HepG2 (cell line): ENCODE results near the gene RAB30. TPM values are rescaled to one million over a fixed set of nuclear protein-coding genes. Genes with fewer than 3 reads are reported as not detected.

Experiments used
- BORCS8-MEF2B ChIP-seq: sonication (generic); formaldehyde crosslinking; IDR thresholded peaks from 2 replicates; pipeline ENCODE4 v1.8.0; 2022; ENCODE audit warnings: mild to moderate bottlenecking, missing genetic modification reagents
- JDP2 ChIP-seq: sonication (generic); formaldehyde crosslinking; IDR thresholded peaks from 2 replicates; pipeline ENCODE4 v1.8.1; 2022; ENCODE audit warnings: missing genetic modification reagents, borderline replicate concordance
- KLF9 ChIP-seq: IDR thresholded peaks from 2 replicates; pipeline ENCODE4 v1.6.1; 2016; ENCODE audit warnings: low read depth
- MXD4 ChIP-seq: IDR thresholded peaks from 2 replicates; pipeline ENCODE4 v1.6.1; 2016; ENCODE audit warnings: mild to moderate bottlenecking, missing biosample characterization, missing genetic modification reagents
- NONO ChIP-seq, 2 experiments: fragments of 450-650 bp in 1 of 2; sonication (generic) in 1 of 2; formaldehyde crosslinking in 1 of 2; IDR thresholded peaks in 1 of 2; conservative IDR thresholded peaks in 1 of 2; 2 replicates each; pipeline versions ENCODE4 v1.6.1 to v1.8.0; 2017 to 2022; ENCODE audit warnings: mild to moderate bottlenecking in 1 of 2, missing genetic modification reagents in 1 of 2, moderate library complexity in 1 of 2
- PHF8 ChIP-seq: sonication (generic); formaldehyde crosslinking; IDR thresholded peaks from 2 replicates; pipeline ENCODE4 v1.5.0; 2020; ENCODE audit warnings: missing genetic modification reagents
- POLR2A ChIP-seq, 2 experiments: IDR thresholded peaks; 2 replicates each; pipeline ENCODE4 v1.6.1; 2011; ENCODE audit warnings: low read depth in 2 of 2, low read length in 2 of 2, mild to moderate bottlenecking in 1 of 2, moderate library complexity in 1 of 2; ENCODE audit not compliant: insufficient read depth in 1 of 2
- REXO4 ChIP-seq: sonication (generic); formaldehyde crosslinking; IDR thresholded peaks from 2 replicates; pipeline ENCODE4 v1.8.0; 2022; ENCODE audit warnings: missing genetic modification reagents, mild to moderate bottlenecking, borderline replicate concordance
- RFXANK ChIP-seq: IDR thresholded peaks from 2 replicates; pipeline ENCODE4 v1.6.1; 2016
- SKI ChIP-seq: fragments of 450-650 bp; IDR thresholded peaks from one replicate; pipeline ENCODE4 v1.6.1; 2018; ENCODE audit warnings: mild to moderate bottlenecking; ENCODE audit not compliant: partially characterized antibody
- TEAD3 ChIP-seq: optimal IDR thresholded peaks from 2 replicates; pipeline ENCODE3; 2016; ENCODE audit warnings: borderline replicate concordance
- ZBTB42 ChIP-seq: sonication (generic); formaldehyde crosslinking; IDR thresholded peaks from 2 replicates; pipeline ENCODE4 v1.5.0; 2020; ENCODE audit warnings: mild to moderate bottlenecking, missing genetic modification reagents
- ZFP1 ChIP-seq: IDR thresholded peaks from 2 replicates; pipeline ENCODE4 v1.6.1; 2016
- ZFP36L1 ChIP-seq: sonication (generic); formaldehyde crosslinking; IDR thresholded peaks from 2 replicates; pipeline ENCODE4 v1.8.0; 2022; ENCODE audit warnings: mild to moderate bottlenecking, missing genetic modification reagents, moderate library complexity
- ZMYM2 ChIP-seq: sonication (generic); formaldehyde crosslinking; IDR thresholded peaks from 2 replicates; pipeline ENCODE4 v1.8.0; 2022; ENCODE audit warnings: mild to moderate bottlenecking, missing genetic modification reagents
- ZNF12 ChIP-seq: sonication (generic); formaldehyde crosslinking; IDR thresholded peaks from 2 replicates; pipeline ENCODE4 v1.5.0; 2020; ENCODE audit warnings: missing genetic modification reagents
- ZNF251 ChIP-seq: sonication (generic); formaldehyde crosslinking; IDR thresholded peaks from 2 replicates; pipeline ENCODE4 v1.9.0; 2021; ENCODE audit warnings: mild to moderate bottlenecking, missing genetic modification reagents
- ZNF317 ChIP-seq: sonication (generic); formaldehyde crosslinking; IDR thresholded peaks from 2 replicates; pipeline ENCODE4 v1.5.0; 2020; ENCODE audit warnings: mild to moderate bottlenecking, missing genetic modification reagents
- ZNF549 ChIP-seq: sonication (generic); formaldehyde crosslinking; IDR thresholded peaks from 2 replicates; pipeline ENCODE4 v1.5.0; 2020; ENCODE audit warnings: missing genetic modification reagents
- ZNF558 ChIP-seq: sonication (generic); formaldehyde crosslinking; IDR thresholded peaks from 2 replicates; pipeline ENCODE4 v1.9.0; 2022; ENCODE audit warnings: mild to moderate bottlenecking, missing genetic modification reagents, borderline replicate concordance
- polyA plus RNA-seq, 8 experiments: library from polyadenylated mRNA; depleted of rRNA in 3 of 8; stranded (reverse) in 7 of 8; unstranded in 1 of 8; fragments of >200 nt; fragmentation: Illumina TruSeq in 4 of 8; extraction: Trizol in 4 of 8; gene quantifications; 2 replicates each; pipeline versions ENCODE4 v1.2.1 to v1.2.3, GENCODE V29; 2011 to 2016; ENCODE audit warnings: low read depth in 4 of 8, missing spikeins in 1 of 8, mixed read lengths in 1 of 8; ENCODE audit not compliant: insufficient read depth in 1 of 8
- total RNA-seq, 5 experiments: library from RNA; depleted of rRNA; stranded (reverse); fragments of >200 nt; fragmentation: Illumina TruSeq; extraction: Trizol; gene quantifications; 2 replicates each; pipeline ENCODE4 v1.2.3, GENCODE V29; 2016; ENCODE audit warnings: low read depth in 1 of 5
- TF ChIP-seq, protein P1 (sequence below): sonication (generic); formaldehyde crosslinking; IDR thresholded peaks from 2 replicates; pipeline ENCODE4 v1.4.0; 2020; ENCODE audit warnings: missing genetic modification reagents, borderline replicate concordance
- TF ChIP-seq, protein P2 (sequence below): sonication (generic); formaldehyde crosslinking; conservative IDR thresholded peaks from 2 replicates; pipeline ENCODE4 v1.4.0; 2020; ENCODE audit warnings: missing genetic modification reagents
- TF ChIP-seq, protein P3 (sequence below): sonication (generic); formaldehyde crosslinking; conservative IDR thresholded peaks from 2 replicates; pipeline ENCODE4 v1.4.0; 2020; ENCODE audit warnings: missing genetic modification reagents
- TF ChIP-seq, protein P4 (sequence below): IDR thresholded peaks from 2 replicates; pipeline ENCODE4 v1.6.1; 2012; ENCODE audit warnings: inconsistent platforms

The RAB30 gene
- total and polyA plus RNA-seq, 2 of the 13 experiments (the other 11 are each of a cell fraction or from before 2014, with no cell fraction given) = 3.7 to 5.0 TPM

DNA sequence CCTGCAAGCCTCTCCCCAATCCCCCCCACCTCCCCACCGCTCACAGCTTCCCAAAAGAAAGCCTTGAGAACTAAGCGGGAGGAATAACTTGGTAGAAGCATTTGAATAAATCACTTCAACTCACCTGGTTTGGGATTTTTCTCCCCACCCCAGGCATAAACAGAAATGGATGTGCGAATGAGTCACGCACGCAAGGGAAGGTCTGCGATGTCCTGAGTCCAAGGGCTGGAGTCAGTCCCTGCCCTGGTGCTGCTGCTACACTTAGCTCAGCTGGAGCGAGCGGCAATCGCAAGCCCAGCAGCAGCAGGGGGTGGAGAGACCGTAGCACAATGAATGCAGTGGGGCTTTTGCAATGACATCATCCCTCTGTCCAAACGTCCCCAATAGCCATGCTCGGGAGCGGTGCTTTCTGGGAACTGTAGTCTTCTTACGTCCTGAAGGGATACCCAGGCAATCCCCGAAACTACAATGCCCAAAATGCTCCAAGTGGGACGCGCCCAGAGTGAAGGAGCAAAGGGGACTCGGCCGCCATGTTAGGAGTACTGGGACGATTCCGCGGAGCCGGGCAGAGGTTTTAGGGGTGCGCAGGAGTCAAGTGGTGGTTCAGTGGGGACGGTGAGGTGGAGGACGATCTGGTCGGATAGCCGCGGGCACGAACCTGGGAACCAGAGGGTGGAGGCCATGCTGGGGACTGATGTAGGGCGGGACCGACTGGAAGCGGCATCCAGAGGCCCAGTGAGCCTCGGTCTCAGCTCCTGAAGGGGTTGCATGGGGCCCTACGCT is at the start of gene RAB30 (continued):
- TF ChIP-seq ZNF251 (CRISPR knock-in tag) = no peak
- TF ChIP-seq, protein P1, sequence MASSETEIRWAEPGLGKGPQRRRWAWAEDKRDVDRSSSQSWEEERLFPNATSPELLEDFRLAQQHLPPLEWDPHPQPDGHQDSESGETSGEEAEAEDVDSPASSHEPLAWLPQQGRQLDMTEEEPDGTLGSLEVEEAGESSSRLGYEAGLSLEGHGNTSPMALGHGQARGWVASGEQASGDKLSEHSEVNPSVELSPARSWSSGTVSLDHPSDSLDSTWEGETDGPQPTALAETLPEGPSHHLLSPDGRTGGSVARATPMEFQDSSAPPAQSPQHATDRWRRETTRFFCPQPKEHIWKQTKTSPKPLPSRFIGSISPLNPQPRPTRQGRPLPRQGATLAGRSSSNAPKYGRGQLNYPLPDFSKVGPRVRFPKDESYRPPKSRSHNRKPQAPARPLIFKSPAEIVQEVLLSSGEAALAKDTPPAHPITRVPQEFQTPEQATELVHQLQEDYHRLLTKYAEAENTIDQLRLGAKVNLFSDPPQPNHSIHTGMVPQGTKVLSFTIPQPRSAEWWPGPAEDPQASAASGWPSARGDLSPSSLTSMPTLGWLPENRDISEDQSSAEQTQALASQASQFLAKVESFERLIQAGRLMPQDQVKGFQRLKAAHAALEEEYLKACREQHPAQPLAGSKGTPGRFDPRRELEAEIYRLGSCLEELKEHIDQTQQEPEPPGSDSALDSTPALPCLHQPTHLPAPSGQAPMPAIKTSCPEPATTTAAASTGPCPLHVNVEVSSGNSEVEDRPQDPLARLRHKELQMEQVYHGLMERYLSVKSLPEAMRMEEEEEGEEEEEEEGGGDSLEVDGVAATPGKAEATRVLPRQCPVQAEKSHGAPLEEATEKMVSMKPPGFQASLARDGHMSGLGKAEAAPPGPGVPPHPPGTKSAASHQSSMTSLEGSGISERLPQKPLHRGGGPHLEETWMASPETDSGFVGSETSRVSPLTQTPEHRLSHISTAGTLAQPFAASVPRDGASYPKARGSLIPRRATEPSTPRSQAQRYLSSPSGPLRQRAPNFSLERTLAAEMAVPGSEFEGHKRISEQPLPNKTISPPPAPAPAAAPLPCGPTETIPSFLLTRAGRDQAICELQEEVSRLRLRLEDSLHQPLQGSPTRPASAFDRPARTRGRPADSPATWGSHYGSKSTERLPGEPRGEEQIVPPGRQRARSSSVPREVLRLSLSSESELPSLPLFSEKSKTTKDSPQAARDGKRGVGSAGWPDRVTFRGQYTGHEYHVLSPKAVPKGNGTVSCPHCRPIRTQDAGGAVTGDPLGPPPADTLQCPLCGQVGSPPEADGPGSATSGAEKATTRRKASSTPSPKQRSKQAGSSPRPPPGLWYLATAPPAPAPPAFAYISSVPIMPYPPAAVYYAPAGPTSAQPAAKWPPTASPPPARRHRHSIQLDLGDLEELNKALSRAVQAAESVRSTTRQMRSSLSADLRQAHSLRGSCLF (CRISPR knock-in tag) = no peak
- TF ChIP-seq ZNF317 (CRISPR knock-in tag) = 0 out of 2 replicates have a peak, but pooled peaks have one; percentile 23
- TF ChIP-seq JDP2 (CRISPR knock-in tag) = no peak
- TF ChIP-seq TEAD3 = peak; percentile 61
- peak; percentile 48; the same call in 1 of the 2 replicates for TF ChIP-seq MXD4 (CRISPR knock-in tag)
- TF ChIP-seq, protein P2, sequence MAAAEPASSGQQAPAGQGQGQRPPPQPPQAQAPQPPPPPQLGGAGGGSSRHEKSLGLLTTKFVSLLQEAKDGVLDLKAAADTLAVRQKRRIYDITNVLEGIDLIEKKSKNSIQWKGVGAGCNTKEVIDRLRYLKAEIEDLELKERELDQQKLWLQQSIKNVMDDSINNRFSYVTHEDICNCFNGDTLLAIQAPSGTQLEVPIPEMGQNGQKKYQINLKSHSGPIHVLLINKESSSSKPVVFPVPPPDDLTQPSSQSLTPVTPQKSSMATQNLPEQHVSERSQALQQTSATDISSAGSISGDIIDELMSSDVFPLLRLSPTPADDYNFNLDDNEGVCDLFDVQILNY (CRISPR knock-in tag) = no peak
- TF ChIP-seq, protein P3, sequence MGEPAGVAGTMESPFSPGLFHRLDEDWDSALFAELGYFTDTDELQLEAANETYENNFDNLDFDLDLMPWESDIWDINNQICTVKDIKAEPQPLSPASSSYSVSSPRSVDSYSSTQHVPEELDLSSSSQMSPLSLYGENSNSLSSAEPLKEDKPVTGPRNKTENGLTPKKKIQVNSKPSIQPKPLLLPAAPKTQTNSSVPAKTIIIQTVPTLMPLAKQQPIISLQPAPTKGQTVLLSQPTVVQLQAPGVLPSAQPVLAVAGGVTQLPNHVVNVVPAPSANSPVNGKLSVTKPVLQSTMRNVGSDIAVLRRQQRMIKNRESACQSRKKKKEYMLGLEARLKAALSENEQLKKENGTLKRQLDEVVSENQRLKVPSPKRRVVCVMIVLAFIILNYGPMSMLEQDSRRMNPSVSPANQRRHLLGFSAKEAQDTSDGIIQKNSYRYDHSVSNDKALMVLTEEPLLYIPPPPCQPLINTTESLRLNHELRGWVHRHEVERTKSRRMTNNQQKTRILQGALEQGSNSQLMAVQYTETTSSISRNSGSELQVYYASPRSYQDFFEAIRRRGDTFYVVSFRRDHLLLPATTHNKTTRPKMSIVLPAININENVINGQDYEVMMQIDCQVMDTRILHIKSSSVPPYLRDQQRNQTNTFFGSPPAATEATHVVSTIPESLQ (CRISPR knock-in tag) = no peak
- peak; percentile 98 for TF ChIP-seq ZNF12 (CRISPR knock-in tag)
- TF ChIP-seq, protein P4, sequence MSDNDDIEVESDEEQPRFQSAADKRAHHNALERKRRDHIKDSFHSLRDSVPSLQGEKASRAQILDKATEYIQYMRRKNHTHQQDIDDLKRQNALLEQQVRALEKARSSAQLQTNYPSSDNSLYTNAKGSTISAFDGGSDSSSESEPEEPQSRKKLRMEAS = peak; percentile 74
- no peak for TF ChIP-seq ZMYM2 (CRISPR knock-in tag)
- no peak for TF ChIP-seq BORCS8-MEF2B (CRISPR knock-in tag)
- TF ChIP-seq KLF9 (CRISPR knock-in tag) = peak; percentile 64; the same call in 1 of the 2 replicates
- TF ChIP-seq ZNF558 (CRISPR knock-in tag) = peak; percentile 69; the same call in 1 of the 2 replicates
- no peak for TF ChIP-seq ZBTB42 (CRISPR knock-in tag)
- no peak for TF ChIP-seq REXO4 (CRISPR knock-in tag)
- no peak for TF ChIP-seq ZFP1 (CRISPR knock-in tag)
- peak; percentile 50; the same call in 1 of the 2 replicates for TF ChIP-seq ZFP36L1 (CRISPR knock-in tag)
- no peak for TF ChIP-seq ZNF549 (CRISPR knock-in tag)
- peak; percentile 96 for TF ChIP-seq PHF8 (CRISPR knock-in tag)
- no peak for TF ChIP-seq SKI
- TF ChIP-seq NONO (IDR thresholded peaks at IDR 0.05) = no peak
- TF ChIP-seq NONO (CRISPR knock-in tag; conservative IDR thresholded peaks at IDR 0.05) = peak; percentile 82
- peak; percentile 88 to 91 for TF ChIP-seq POLR2A (IDR thresholded peaks at IDR 0.05; ENCODE audit: insufficient read depth in 1 of 2, low read depth in 2 of 2, low read length in 2 of 2)
- TF ChIP-seq RFXANK (CRISPR knock-in tag) = no peak; the same call in 1 of the 2 replicates
